K562 (cell line): ENCODE data around the gene NGRN. TPM values are rescaled to one million over a fixed set of nuclear protein-coding genes. Genes with fewer than 3 reads are reported as not detected.

ENCODE experiments used
- AFF4 ChIP-seq: sonication (generic); formaldehyde crosslinking; IDR thresholded peaks from 2 replicates; pipeline ENCODE4 v1.8.0; 2023; ENCODE audit warnings: mild to moderate bottlenecking, missing genetic modification reagents
- CREB5 ChIP-seq: fragments of 250-450 bp; sonication (Bioruptor Pico); IDR thresholded peaks from 2 replicates; pipeline ENCODE4 v1.5.0; 2020; ENCODE audit warnings: mild to moderate bottlenecking
- E2F6 ChIP-seq, 2 experiments: IDR thresholded peaks; 2 replicates each; pipeline ENCODE4 v1.6.1; 2011; ENCODE audit warnings: borderline replicate concordance in 1 of 2, control low read depth in 1 of 2, low read depth in 1 of 2, low read length in 1 of 2, mild to moderate bottlenecking in 1 of 2, mixed read lengths in 1 of 2, moderate library complexity in 1 of 2; ENCODE audit not compliant: insufficient read depth in 1 of 2, insufficient read length in 1 of 2, poor library complexity in 1 of 2, severe bottlenecking in 1 of 2; ENCODE audit errors: extremely low read depth in 1 of 2
- GATA2 ChIP-seq: sonication (generic); formaldehyde crosslinking; IDR thresholded peaks from 2 replicates; pipeline ENCODE4 v1.4.0; 2020; ENCODE audit warnings: mild to moderate bottlenecking, missing genetic modification reagents
- MCM3 ChIP-seq: fragments of 450-650 bp; IDR thresholded peaks from 2 replicates; pipeline ENCODE4 v1.6.1; 2016
- NFRKB ChIP-seq: fragments of 450-650 bp; IDR thresholded peaks from 2 replicates; pipeline ENCODE4 v1.6.1; 2016; ENCODE audit warnings: low read depth
- NR2C1 ChIP-seq, 2 experiments: fragments of 450-650 bp; IDR thresholded peaks; 2 replicates each; pipeline ENCODE4 v1.6.1; 2017; ENCODE audit warnings: mild to moderate bottlenecking in 2 of 2, antibody characterized with exemption in 1 of 2, inconsistent platforms in 1 of 2, missing compliant biosample characterization in 1 of 2, missing genetic modification characterization in 1 of 2
- NR2C2 ChIP-seq, 2 experiments: fragments of 200-800 bp in 1 of 2; sonication (Bioruptor generic) in 1 of 2; sonication (generic) in 1 of 2; formaldehyde crosslinking in 1 of 2; IDR thresholded peaks; 2 replicates each; pipeline versions ENCODE4 v1.6.1 to v1.8.0; 2016 to 2022; ENCODE audit warnings: mild to moderate bottlenecking in 1 of 2, missing compliant biosample characterization in 1 of 2, missing genetic modification characterization in 1 of 2, missing genetic modification reagents in 1 of 2
- NR4A1 ChIP-seq, 2 experiments: fragments of 250-450 bp in 1 of 2; fragments of 450-650 bp in 1 of 2; sonication (Bioruptor Pico) in 1 of 2; IDR thresholded peaks; 2 replicates each; pipeline versions ENCODE4 v1.4.0 to v1.6.1; 2016 to 2020; ENCODE audit warnings: mild to moderate bottlenecking in 2 of 2, missing compliant biosample characterization in 1 of 2, missing genetic modification characterization in 1 of 2, moderate library complexity in 1 of 2
- NRF1 ChIP-seq, 2 experiments: fragments of 450-650 bp; IDR thresholded peaks in 1 of 2; conservative IDR thresholded peaks in 1 of 2; 2 replicates each; pipeline ENCODE4 v1.6.1; 2014; ENCODE audit warnings: mild to moderate bottlenecking in 2 of 2
- POLR2G ChIP-seq: fragments of 200-400 bp; formaldehyde crosslinking; IDR thresholded peaks from 2 replicates; pipeline ENCODE4 v1.6.1; 2017; ENCODE audit warnings: low read depth, mild to moderate bottlenecking, antibody characterized with exemption, low read length, moderate library complexity
- SMARCA4 ChIP-seq: fragments of 450-650 bp; IDR thresholded peaks from 2 replicates; pipeline ENCODE4 v1.6.1; 2016
- SMARCA5 ChIP-seq: fragments of 450-650 bp; IDR thresholded peaks from 2 replicates; pipeline ENCODE4 v1.6.1; 2016
- TAF7 ChIP-seq: fragments of 450-650 bp; IDR thresholded peaks from 2 replicates; pipeline ENCODE4 v1.6.1; 2016; ENCODE audit warnings: missing genetic modification characterization, missing compliant biosample characterization
- TGIF2 ChIP-seq: sonication (generic); formaldehyde crosslinking; IDR thresholded peaks from 2 replicates; pipeline ENCODE4 v1.8.1; 2022; ENCODE audit warnings: mild to moderate bottlenecking, missing genetic modification reagents, moderate library complexity
- ZBTB2 ChIP-seq: fragments of 450-650 bp; IDR thresholded peaks from 2 replicates; pipeline ENCODE4 v1.6.1; 2016; ENCODE audit warnings: antibody characterized with exemption
- ZBTB7A ChIP-seq: IDR thresholded peaks from 2 replicates; pipeline ENCODE4 v1.6.1; 2011; ENCODE audit warnings: low read depth, mild to moderate bottlenecking, low read length, moderate library complexity, borderline replicate concordance; ENCODE audit not compliant: control insufficient read depth
- polyA plus RNA-seq, 8 experiments: library from polyadenylated mRNA; depleted of rRNA in 4 of 8; stranded (reverse) in 5 of 8; unstranded in 3 of 8; fragments of >200 nt; fragmentation: Nextera tagmentation in 2 of 8; fragmentation: Illumina TruSeq in 1 of 8; extraction: Ambion mirVana in 2 of 8; extraction: Trizol in 1 of 8; gene quantifications; 2 replicates each; pipeline versions ENCODE4 v1.2.1 to v1.2.3, GENCODE V29; 2011 to 2014; ENCODE audit warnings: inconsistent platforms in 1 of 8, missing spikeins in 1 of 8
- total RNA-seq, 7 experiments: library from RNA; depleted of rRNA in 6 of 7; stranded (reverse); fragments of >200 nt in 6 of 7; fragmentation: Illumina TruSeq in 2 of 7; extraction: Trizol in 2 of 7; gene quantifications; 2 replicates each; pipeline versions ENCODE4 v1.2.1 to v1.2.3, GENCODE V29; 2011 to 2021; ENCODE audit warnings: low replicate concordance in 1 of 7

NGRN gene
- total and polyA plus RNA-seq, 9 of the 15 experiments (the other 6 are each of a cell fraction or from before 2014, with no cell fraction given) = 14.0 to 73.4 (median 60.0) TPM

- 0 out of 2 replicates have a peak, but pooled peaks have one; percentile 42 for TF ChIP-seq GATA2
- TF ChIP-seq ZBTB7A = peak; percentile 62
- 0 out of 2 replicates have a peak, but pooled peaks have one; percentile 32 for TF ChIP-seq TAF7 (tag)
- TF ChIP-seq NRF1 (conservative IDR thresholded peaks at IDR 0.05 in 1 of 2, IDR thresholded peaks at IDR 0.05 in 1 of 2) = peak; percentile 93 to 94
- TF ChIP-seq SMARCA5 = no peak
- TF ChIP-seq SMARCA4 = 0 out of 2 replicates have a peak, but pooled peaks have one; percentile 30
- TF ChIP-seq NR2C1 (IDR thresholded peaks at IDR 0.05) = peak; percentile 59; the same call in 1 of the 2 replicates
- peak; percentile 45; the same call in 1 of the 2 replicates for TF ChIP-seq NR2C1 (tag; IDR thresholded peaks at IDR 0.05)
- no peak for TF ChIP-seq CREB5
- TF ChIP-seq TGIF2 = no peak
- TF ChIP-seq E2F6 (IDR thresholded peaks at IDR 0.05; ENCODE audit: borderline replicate concordance in 1 of 2, extremely low read depth in 1 of 2, insufficient read depth in 1 of 2, insufficient read length in 1 of 2, low read depth in 1 of 2, low read length in 1 of 2, poor library complexity in 1 of 2, severe bottlenecking in 1 of 2) = peak in 1 of 2 experiments; percentile 40
- peak; percentile 64; the same call in 1 of the 2 replicates for TF ChIP-seq NR2C2 (CRISPR knock-in tag; IDR thresholded peaks at IDR 0.05)
- peak; percentile 90 for TF ChIP-seq NR2C2 (tag; IDR thresholded peaks at IDR 0.05)
- 0 out of 2 replicates have a peak, but pooled peaks have one; percentile 38 for TF ChIP-seq ZBTB2
- no peak for TF ChIP-seq MCM3
- TF ChIP-seq NR4A1 (CRISPR knock-in tag; IDR thresholded peaks at IDR 0.05) = peak; percentile 49; the same call in 1 of the 2 replicates
- TF ChIP-seq NR4A1 (tag; IDR thresholded peaks at IDR 0.05) = peak; percentile 35; the same call in 1 of the 2 replicates
- TF ChIP-seq AFF4 (CRISPR knock-in tag) = peak; percentile 42; the same call in 1 of the 2 replicates
- peak; percentile 92 for TF ChIP-seq POLR2G
- no peak for TF ChIP-seq NFRKB
Measured at GRCh38 chr15:90234096-90234988, 31.1 kb upstream of the NGRN start, which contains the start of gene GDPGP1 (continued).
